Large intestine (tissue), 3 donors: Measurements from ENCODE around the gene AKT1S1. TPM values are rescaled to one million over a fixed set of nuclear protein-coding genes. Genes with fewer than 3 reads are reported as not detected.

Experiments
- DNase-seq, 2 donors: peaks; one replicate each; pipeline versions ENCODE4 v3.0.0 to v3.0.0-alpha.2; 2013
- H3K27ac ChIP-seq: one replicate; pipeline ENCODE4 v1.5.1; 2013; ENCODE audit warnings: low read length
- H3K27me3 ChIP-seq: 2 replicates; pipeline ENCODE4 v1.6.1; 2013; ENCODE audit warnings: low read length; ENCODE audit not compliant: control insufficient read depth, insufficient read depth
- H3K36me3 ChIP-seq: 2 replicates; pipeline ENCODE4 v1.6.1; 2013; ENCODE audit warnings: low read length; ENCODE audit not compliant: control insufficient read depth, insufficient read depth
- H3K4me1 ChIP-seq: one replicate; pipeline ENCODE4 v1.6.1; 2013; ENCODE audit warnings: low read length; ENCODE audit not compliant: control insufficient read depth, insufficient read depth
- H3K4me3 ChIP-seq: one replicate; pipeline ENCODE4 v1.5.1; 2013; ENCODE audit warnings: low read length
- H3K9me3 ChIP-seq: one replicate; pipeline ENCODE4 v1.6.1; 2013; ENCODE audit warnings: mild to moderate bottlenecking, low read depth, low read length, moderate library complexity; ENCODE audit not compliant: control insufficient read depth
- WGBS: methylation state at CpG from one replicate; pipeline ENCODE4 v1.1.5; 2013; ENCODE audit warnings: low lambda C conversion rate; ENCODE audit not compliant: insufficient coverage; 5-methylcytosine and 5-hydroxymethylcytosine counted together
- polyA plus RNA-seq: library from polyadenylated mRNA; unstranded; fragments of 120-200 nt; gene quantifications from one replicate; pipeline ENCODE4 v1.2.1, GENCODE V29; 2013

AKT1S1 gene
- polyA plus RNA-seq, 1 donor: 38.5 TPM

GRCh38 chr19:49907745-49908446, 30.7 kb upstream of the AKT1S1 start:
- H3K27me3 ChIP-seq: no peaks in the 10 kb centered on the region
- H3K9me3 ChIP-seq: no peaks in the 10 kb centered on the region
- no peak overlapping the region for H3K4me3 ChIP-seq
- H3K36me3 ChIP-seq: peaks cover 41% of the 10 kb centered on the region
- WGBS: no CpG with 5 or more reads among the region's 23 CpGs
- H3K27ac ChIP-seq: no peak overlapping the region
- no peak for DNase-seq
- peaks cover 2% of the 10 kb centered on the region for H3K4me1 ChIP-seq

DNA sequence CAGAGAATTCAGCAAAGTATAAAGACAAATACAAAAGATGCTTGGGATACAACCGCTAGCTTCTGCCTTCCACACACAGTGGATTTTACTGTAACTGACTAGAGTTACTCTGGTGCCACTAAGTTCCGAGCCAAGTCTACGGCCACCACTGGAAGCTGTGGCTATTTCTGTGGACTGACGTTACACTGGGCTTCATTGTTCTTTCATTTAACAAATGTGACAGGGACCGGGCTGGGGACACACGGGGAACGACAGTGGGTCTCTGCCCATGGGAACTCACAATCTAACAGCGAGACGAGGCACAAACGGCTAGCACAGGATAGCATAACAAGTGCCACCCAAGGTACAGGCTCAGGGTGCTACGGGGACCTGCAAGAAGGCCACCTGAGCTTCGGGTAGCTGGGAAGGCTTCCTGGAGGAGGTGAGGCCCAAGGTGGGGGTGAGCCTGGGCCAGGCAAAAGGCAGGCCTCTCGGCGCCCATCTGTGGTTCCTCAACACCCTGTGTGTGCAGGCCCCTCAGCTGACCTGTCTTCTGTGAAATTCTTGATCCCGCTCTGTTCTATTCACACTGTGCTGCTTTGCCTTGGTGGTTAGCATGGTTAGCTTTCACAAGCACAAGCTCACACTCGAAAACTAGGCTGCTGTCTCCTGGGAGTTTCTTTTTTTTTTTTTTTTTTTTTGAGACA, 29.9 kb upstream of the AKT1S1 start:
- Histone ChIP-seq H3K36me3 (peaks cover 35% of the 10 kb centered on the region), H3K27ac (no peak overlapping the region), H3K27me3 (no peaks in the 10 kb centered on the region), H3K4me3 (no peak overlapping the region), H3K4me1 (no peaks in the 10 kb centered on the region), H3K9me3 (no peaks in the 10 kb centered on the region)
- WGBS: no CpG with 5 or more reads among the region's 16 CpGs
- no peak for DNase-seq

DNA sequence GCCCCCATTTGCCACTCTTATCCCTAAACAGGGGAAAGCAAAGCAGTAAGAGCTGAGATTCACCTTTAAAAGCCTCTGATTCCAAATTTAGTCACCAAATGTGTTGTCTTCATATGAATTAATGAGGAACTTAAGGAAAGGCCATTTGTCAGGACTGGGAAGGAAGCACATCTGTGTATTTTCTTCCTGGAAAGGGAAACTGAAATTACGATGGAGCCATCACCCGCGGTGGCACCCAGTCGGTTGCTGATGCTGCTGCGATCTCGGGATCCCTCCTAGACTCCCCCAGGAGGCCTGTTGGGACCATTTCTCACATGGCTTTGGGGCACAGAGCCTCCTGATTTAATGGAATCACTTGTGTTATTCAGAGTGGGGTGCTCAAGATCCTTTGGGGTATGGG, 27.0 kb upstream of the AKT1S1 start:
- no CpG with 5 or more reads among the region's 6 CpGs for WGBS
- Histone ChIP-seq H3K36me3 (peaks cover 24% of the 10 kb centered on the region), H3K4me3 (no peak overlapping the region), H3K9me3 (no peaks in the 10 kb centered on the region), H3K27ac (no peak overlapping the region), H3K4me1 (no peaks in the 10 kb centered on the region), H3K27me3 (no peaks in the 10 kb centered on the region)
- DNase-seq: no peak

DNA sequence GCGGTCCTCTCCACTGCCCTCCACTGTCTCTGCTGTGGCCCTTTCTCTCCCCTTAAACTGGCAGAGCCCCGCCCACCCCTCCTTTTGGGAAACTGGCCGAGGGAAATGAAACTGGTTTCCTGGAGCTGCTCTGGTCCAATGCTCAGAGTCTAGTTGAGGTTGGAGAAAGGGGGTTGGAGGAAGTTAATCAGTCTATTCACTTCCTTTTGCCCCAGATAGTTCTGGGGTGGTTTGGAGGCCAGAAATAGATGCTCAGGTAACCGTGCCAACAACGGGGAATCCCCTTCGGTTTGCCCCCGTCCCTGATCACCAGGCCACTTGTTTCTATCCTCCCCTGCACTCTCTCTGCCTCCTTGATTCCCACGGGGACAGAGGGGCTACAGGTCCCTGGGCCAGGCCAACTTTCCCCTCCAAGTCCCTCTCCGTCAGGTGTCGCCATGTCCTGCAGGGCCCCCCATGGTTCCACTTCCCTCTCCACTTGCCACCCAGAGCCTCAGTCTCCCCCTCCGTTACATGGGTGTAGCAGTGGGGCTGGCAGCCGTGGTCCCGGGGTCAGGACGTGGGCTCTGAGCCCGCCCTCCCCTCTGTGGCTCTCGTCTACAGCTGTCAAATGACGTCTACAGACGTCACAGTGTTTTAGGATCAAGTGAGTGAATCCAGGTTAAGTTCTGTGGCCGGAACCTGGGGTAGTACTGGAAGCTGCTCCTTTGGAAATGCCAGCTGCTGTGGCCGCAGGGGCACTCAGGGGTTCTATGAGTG, 19.9 kb upstream of the AKT1S1 start, which contains the start of gene IL4I1:
Gene IL4I1 (minus strand): TSS at position 25 of the 759 bp plus-strand sequence. CDS start 727 bp downstream, outside the sequence.
- peaks cover 5% of the 10 kb centered on the region for H3K4me1 ChIP-seq
- no peak for DNase-seq
- H3K4me3 ChIP-seq: no peak within 1 kb of the TSS
- no peaks in the 10 kb centered on the region for H3K9me3 ChIP-seq
- WGBS: 40% methylated on average over 2 of the region's 20 CpGs
- no peaks in the 10 kb centered on the region for H3K36me3 ChIP-seq
- peak within 1 kb of the TSS; percentile 11 for H3K27ac ChIP-seq
- no peaks in the 10 kb centered on the region for H3K27me3 ChIP-seq

DNA sequence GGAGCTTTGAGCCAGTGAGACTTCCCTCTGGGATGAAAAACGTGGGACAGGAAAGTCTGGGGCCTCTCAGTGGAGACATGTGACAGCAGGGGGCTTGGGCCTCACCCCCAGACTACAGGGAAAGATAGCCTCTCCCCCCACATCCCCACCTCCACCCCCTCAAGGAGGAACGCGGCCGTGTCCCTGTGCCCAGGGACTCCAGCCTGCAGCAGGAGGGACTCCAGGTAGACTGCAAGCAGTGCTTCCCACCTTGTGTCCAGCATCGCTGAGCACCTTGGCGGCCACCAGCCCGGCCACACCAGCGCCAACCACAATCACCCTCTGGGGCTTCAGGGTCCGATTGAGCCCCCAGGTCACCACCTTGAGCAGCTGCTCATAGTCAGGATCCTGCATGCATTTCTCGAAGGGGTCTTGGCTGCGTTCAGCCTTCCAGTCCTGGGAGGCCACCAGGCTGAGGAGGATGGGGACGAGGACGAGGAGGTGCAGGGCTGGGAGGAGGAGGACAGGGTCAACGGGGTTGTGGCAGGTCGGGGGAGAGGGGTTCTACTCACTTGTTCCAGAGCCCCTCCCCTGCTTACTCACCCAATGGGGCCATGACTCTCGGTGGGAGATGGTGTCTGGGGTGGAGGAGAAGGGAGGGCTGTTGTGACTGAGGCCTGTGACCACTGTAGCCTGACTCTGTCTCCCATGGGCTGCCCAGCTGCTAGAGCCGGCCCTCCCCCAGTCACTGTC, 18.6 kb upstream of the AKT1S1 start:
- Histone ChIP-seq H3K4me1 (peaks cover 8% of the 10 kb centered on the region), H3K4me3 (no peak overlapping the region), H3K9me3 (no peaks in the 10 kb centered on the region), H3K36me3 (no peaks in the 10 kb centered on the region), H3K27me3 (peaks cover 10% of the 10 kb centered on the region), H3K27ac (no peak overlapping the region)
- WGBS: no CpG with 5 or more reads among the region's 17 CpGs
- DNase-seq: no peak

GRCh38 chr19:49894879-49895565, 17.9 kb upstream of the AKT1S1 start:
- no CpG with 5 or more reads among the region's 17 CpGs for WGBS
- Histone ChIP-seq H3K27ac (no peak overlapping the region), H3K36me3 (no peaks in the 10 kb centered on the region), H3K9me3 (peaks cover 2% of the 10 kb centered on the region), H3K27me3 (peaks cover 14% of the 10 kb centered on the region), H3K4me3 (no peak overlapping the region), H3K4me1 (peaks cover 11% of the 10 kb centered on the region)
- no peak for DNase-seq

GRCh38 chr19:49894011-49894664, 17.0 kb upstream of the AKT1S1 start:
- 90% methylated on average over 2 of the region's 18 CpGs for WGBS
- H3K4me1 ChIP-seq: peaks cover 11% of the 10 kb centered on the region
- H3K9me3 ChIP-seq: peaks cover 11% of the 10 kb centered on the region
- H3K27ac ChIP-seq: no peak overlapping the region
- no peaks in the 10 kb centered on the region for H3K36me3 ChIP-seq
- no peak overlapping the region for H3K4me3 ChIP-seq
- no peak for DNase-seq
- H3K27me3 ChIP-seq: peaks cover 19% of the 10 kb centered on the region

DNA sequence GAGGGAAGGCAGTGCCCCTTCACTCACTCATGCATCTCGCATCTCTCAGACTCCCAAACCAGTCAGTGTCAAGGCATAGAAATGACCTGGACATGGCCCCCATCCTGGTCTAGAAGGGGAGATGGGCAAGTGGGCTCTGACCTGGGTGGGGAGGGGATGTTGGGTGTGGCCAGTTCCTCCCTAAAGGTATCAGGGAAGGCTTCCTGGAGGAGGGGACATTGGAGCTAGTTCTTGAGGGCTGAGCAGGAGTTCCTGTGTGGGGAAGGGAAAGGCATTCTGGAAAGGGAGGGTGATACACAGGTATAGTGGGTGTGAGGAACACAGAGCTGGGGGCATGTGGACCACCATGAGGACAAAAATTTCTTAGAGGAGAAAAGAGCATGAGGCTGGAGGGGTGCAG, 15.6 kb upstream of the AKT1S1 start:
- H3K36me3 ChIP-seq: peaks cover 2% of the 10 kb centered on the region
- peaks cover 11% of the 10 kb centered on the region for H3K9me3 ChIP-seq
- H3K4me3 ChIP-seq: no peak overlapping the region
- DNase-seq: no peak
- H3K27ac ChIP-seq: no peak overlapping the region
- WGBS: no CpG with 5 or more reads among the region's 1 CpG
- peaks cover 11% of the 10 kb centered on the region for H3K4me1 ChIP-seq
- H3K27me3 ChIP-seq: peaks cover 19% of the 10 kb centered on the region

DNA sequence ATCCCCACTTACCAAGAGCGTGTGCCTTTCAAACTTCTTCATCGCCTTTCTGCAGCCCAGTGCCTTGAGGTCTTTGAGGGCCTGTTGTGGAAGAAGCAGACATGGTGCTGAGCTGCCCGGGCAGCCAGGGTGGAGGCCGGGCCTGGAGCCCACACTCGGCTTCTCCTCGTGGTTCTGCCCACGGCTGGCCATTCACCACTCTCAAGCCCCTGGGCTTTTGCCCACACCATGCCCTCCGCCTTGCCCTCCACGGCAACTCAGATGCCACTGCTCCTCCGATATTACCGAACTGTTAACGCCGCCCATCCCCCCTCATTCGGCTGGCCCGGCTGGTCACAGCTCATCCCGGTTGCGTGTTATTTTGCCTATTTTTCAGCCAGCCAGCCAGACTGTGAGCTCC, 14.2 kb upstream of the AKT1S1 start:
- DNase-seq: no peak
- Histone ChIP-seq H3K4me1 (peaks cover 6% of the 10 kb centered on the region), H3K4me3 (no peak overlapping the region), H3K27me3 (peaks cover 19% of the 10 kb centered on the region), H3K27ac (no peak overlapping the region), H3K36me3 (peaks cover 2% of the 10 kb centered on the region), H3K9me3 (peaks cover 11% of the 10 kb centered on the region)
- WGBS: no CpG with 5 or more reads among the region's 17 CpGs
